ENCODE data around the gene FAAP100.

FAAP100 gene

GRCh38 chr17:81546906-81547613, 5.1 kb downstream of the FAAP100 start:
- H3K36me3 ChIP-seq (ENCODE audit: insufficient read depth, insufficient read length, low read length), result peaks cover 86% of the 10 kb centered on the region
- DNase-seq (ENCODE audit: low read depth, low spot score), result no peak
- H3K9ac ChIP-seq (ENCODE audit: insufficient read length, low read depth), result no peak overlapping the region
- peaks cover 7% of the 10 kb centered on the region for H3K4me1 ChIP-seq (ENCODE audit: insufficient read depth, insufficient read length)
- no peaks in the 10 kb centered on the region for H3K27me3 ChIP-seq (ENCODE audit: insufficient read depth, insufficient read length)
- no peaks in the 10 kb centered on the region for H3K9me3 ChIP-seq (ENCODE audit: insufficient read depth, low read length)
- no peak overlapping the region for H3K4me3 ChIP-seq (ENCODE audit: insufficient read length, low read depth)
- no peak for TF ChIP-seq SUZ12 (IDR thresholded peaks at IDR 0.05; ENCODE audit: extremely low read depth, insufficient read depth, insufficient read length)
- TF ChIP-seq YY1 (IDR thresholded peaks at IDR 0.05; ENCODE audit: insufficient read depth, insufficient read length), result no peak
- TF ChIP-seq ZNF274 (IDR thresholded peaks at IDR 0.05; ENCODE audit: low read depth, low read length), result no peak

DNA sequence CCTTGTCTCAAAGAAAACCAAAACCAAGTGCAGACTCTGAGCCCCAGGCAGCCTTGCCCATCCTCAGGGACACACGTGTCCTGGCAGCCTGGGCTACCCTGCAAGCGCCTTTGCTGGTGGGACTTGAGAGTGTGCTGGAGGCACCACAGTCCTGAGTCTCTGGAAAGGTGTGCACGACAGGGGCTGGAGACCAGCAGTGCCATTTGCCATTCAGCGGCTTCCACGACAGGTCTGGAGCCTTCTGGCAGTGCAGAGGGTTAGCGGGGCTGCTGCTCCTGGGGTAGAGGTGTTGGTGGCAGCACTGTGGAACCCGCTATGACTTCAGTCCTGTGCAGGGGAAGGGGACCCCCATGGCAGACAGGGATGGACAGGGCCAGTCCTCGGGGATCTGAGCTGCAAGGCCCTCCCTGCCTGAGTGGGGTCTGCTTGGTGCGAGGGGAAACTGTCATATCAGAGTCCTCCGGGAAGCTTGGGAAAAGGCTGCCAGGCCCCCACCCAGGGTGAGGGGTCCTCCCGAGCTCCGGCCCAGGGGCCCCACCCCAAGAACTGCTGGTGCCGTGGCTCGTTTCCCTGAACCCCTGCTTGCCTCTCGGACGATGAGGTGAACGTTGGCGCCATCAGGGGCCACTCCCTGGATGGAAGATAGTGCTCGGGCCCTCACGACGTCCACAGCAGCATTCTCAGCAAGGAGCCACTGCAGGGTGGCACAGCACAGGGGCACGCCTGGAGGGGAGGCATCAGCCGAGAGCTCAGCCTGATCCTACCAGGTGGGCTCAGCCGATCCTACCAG, 6.8 kb downstream of the FAAP100 start:
- H3K4me1 ChIP-seq (ENCODE audit: insufficient read depth, insufficient read length), result no peaks in the 10 kb centered on the region
- peaks cover 91% of the 10 kb centered on the region for H3K36me3 ChIP-seq (ENCODE audit: insufficient read depth, insufficient read length, low read length)
- TF ChIP-seq YY1 (IDR thresholded peaks at IDR 0.05; ENCODE audit: insufficient read depth, insufficient read length) (no peak), ZNF274 (IDR thresholded peaks at IDR 0.05; ENCODE audit: low read depth, low read length) (no peak), SUZ12 (IDR thresholded peaks at IDR 0.05; ENCODE audit: extremely low read depth, insufficient read depth, insufficient read length) (no peak)
- no peaks in the 10 kb centered on the region for H3K27me3 ChIP-seq (ENCODE audit: insufficient read depth, insufficient read length)
- no peak for DNase-seq (ENCODE audit: low read depth, low spot score)
- H3K9me3 ChIP-seq (ENCODE audit: insufficient read depth, low read length), result no peaks in the 10 kb centered on the region
- H3K9ac ChIP-seq (ENCODE audit: insufficient read length, low read depth), result peak overlapping the region; percentile 32
- no peak overlapping the region for H3K4me3 ChIP-seq (ENCODE audit: insufficient read length, low read depth)

GRCh38 chr17:81544281-81544974, 7.7 kb downstream of the FAAP100 start:
- H3K9ac ChIP-seq (ENCODE audit: insufficient read length, low read depth), result no peak overlapping the region
- no peak for TF ChIP-seq SUZ12 (IDR thresholded peaks at IDR 0.05; ENCODE audit: extremely low read depth, insufficient read depth, insufficient read length)
- TF ChIP-seq ZNF274 (IDR thresholded peaks at IDR 0.05; ENCODE audit: low read depth, low read length), result no peak
- no peak for TF ChIP-seq YY1 (IDR thresholded peaks at IDR 0.05; ENCODE audit: insufficient read depth, insufficient read length)
- H3K4me3 ChIP-seq (ENCODE audit: insufficient read length, low read depth), result no peak overlapping the region
- DNase-seq (ENCODE audit: low read depth, low spot score), result no peak
- no peaks in the 10 kb centered on the region for H3K9me3 ChIP-seq (ENCODE audit: insufficient read depth, low read length)
- no peaks in the 10 kb centered on the region for H3K27me3 ChIP-seq (ENCODE audit: insufficient read depth, insufficient read length)
- no peaks in the 10 kb centered on the region for H3K4me1 ChIP-seq (ENCODE audit: insufficient read depth, insufficient read length)
- H3K36me3 ChIP-seq (ENCODE audit: insufficient read depth, insufficient read length, low read length), result peaks cover 91% of the 10 kb centered on the region

DNA sequence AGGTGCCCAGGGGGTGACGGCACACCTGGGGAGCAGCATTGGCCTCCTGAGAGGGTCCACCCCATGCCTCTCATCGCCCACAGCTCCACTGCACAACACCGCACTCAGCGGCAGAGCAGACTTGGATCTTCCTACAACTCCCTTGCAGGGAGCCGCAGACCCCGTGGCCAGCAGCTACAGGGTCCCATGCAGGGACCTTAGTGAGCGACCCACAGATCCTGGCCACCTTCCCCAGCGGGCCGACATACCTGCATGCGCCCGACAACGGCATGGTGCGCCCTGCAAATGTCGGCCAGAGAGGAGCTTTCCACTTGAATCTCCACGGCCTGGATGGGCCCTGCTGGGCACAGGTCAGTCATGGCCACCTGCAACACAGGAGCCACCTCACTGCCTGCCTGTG, 8.4 kb downstream of the FAAP100 start:
- Histone ChIP-seq H3K4me3 (ENCODE audit: insufficient read length, low read depth) (no peak overlapping the region), H3K9me3 (ENCODE audit: insufficient read depth, low read length) (no peaks in the 10 kb centered on the region), H3K9ac (ENCODE audit: insufficient read length, low read depth) (no peak overlapping the region), H3K4me1 (ENCODE audit: insufficient read depth, insufficient read length) (no peaks in the 10 kb centered on the region), H3K36me3 (ENCODE audit: insufficient read depth, insufficient read length, low read length) (peaks cover 92% of the 10 kb centered on the region), H3K27me3 (ENCODE audit: insufficient read depth, insufficient read length) (no peaks in the 10 kb centered on the region)
- TF ChIP-seq ZNF274 (IDR thresholded peaks at IDR 0.05; ENCODE audit: low read depth, low read length) (no peak), SUZ12 (IDR thresholded peaks at IDR 0.05; ENCODE audit: extremely low read depth, insufficient read depth, insufficient read length) (no peak), YY1 (IDR thresholded peaks at IDR 0.05; ENCODE audit: insufficient read depth, insufficient read length) (no peak)
- DNase-seq (ENCODE audit: low read depth, low spot score), result no peak

DNA sequence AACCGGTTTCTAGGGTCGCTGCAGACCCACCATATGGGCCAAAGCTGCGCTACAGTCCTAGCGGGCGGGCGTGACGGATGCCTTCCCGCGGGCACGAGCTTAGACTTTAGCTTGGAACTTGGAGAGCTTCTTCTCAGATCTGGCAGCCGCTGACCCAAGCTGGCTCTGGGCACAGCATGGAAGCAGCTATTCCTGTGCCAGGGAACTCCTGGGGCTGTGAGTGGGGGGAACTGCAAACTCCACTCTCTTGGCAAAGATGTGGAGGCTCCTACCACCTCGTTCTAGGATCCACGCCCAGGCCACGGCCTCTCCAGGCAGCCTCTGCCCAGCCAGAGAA, 8.8 kb downstream of the FAAP100 start:
- no peak for DNase-seq (ENCODE audit: low read depth, low spot score)
- peaks cover 95% of the 10 kb centered on the region for H3K36me3 ChIP-seq (ENCODE audit: insufficient read depth, insufficient read length, low read length)
- H3K9ac ChIP-seq (ENCODE audit: insufficient read length, low read depth), result no peak overlapping the region
- no peaks in the 10 kb centered on the region for H3K4me1 ChIP-seq (ENCODE audit: insufficient read depth, insufficient read length)
- H3K27me3 ChIP-seq (ENCODE audit: insufficient read depth, insufficient read length), result no peaks in the 10 kb centered on the region
- no peak for TF ChIP-seq ZNF274 (IDR thresholded peaks at IDR 0.05; ENCODE audit: low read depth, low read length)
- TF ChIP-seq YY1 (IDR thresholded peaks at IDR 0.05; ENCODE audit: insufficient read depth, insufficient read length), result no peak
- no peak for TF ChIP-seq SUZ12 (IDR thresholded peaks at IDR 0.05; ENCODE audit: extremely low read depth, insufficient read depth, insufficient read length)
- H3K9me3 ChIP-seq (ENCODE audit: insufficient read depth, low read length), result no peaks in the 10 kb centered on the region
- H3K4me3 ChIP-seq (ENCODE audit: insufficient read length, low read depth), result no peak overlapping the region

DNA sequence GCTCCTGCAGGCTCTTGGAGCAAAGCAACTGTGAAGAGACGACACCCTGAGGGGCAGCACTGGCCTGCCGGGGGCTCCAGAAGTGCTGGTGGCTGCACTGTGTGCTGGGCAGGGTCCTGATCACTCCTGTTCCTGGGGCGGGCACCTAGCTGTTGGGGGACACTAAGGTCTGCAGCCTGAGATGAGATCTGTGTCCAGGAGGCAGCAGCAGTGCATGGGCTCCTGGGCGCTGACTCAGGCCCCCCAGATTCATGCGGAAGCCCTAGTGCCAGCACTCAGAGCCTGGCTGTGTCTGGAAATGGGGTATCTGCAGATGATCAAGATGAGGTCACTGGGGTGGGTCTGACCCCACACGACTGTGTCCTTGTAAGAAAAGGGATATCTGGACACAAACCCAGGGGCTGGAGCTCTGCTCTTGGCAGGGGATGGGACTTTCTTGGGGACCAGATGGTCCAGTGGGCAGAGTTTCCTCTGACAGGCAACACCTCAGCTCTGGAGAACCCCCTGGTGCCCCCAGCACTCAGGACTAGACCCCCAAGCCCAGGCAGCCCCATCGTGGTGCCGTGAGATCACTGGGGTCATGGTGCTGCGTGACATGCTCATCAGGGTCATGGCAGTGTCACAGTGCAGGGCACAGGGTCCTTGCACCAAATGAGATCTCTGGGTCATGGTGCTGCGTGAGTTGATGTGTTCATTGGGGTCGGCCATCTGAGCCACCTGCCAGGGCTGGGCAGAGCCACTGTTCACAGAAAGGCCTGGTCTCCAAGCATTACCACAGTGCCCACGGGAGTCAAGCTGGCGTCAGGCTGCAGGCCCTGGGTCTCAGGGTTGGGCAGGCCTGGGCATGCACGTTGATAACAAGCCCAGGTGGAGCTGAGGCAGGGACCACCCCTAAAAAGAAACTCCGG, 9.5 kb downstream of the FAAP100 start:
- Histone ChIP-seq H3K4me3 (ENCODE audit: insufficient read length, low read depth) (no peak overlapping the region), H3K9me3 (ENCODE audit: insufficient read depth, low read length) (no peaks in the 10 kb centered on the region), H3K4me1 (ENCODE audit: insufficient read depth, insufficient read length) (no peaks in the 10 kb centered on the region), H3K27me3 (ENCODE audit: insufficient read depth, insufficient read length) (no peaks in the 10 kb centered on the region), H3K36me3 (ENCODE audit: insufficient read depth, insufficient read length, low read length) (peaks cover 95% of the 10 kb centered on the region), H3K9ac (ENCODE audit: insufficient read length, low read depth) (no peak overlapping the region)
- TF ChIP-seq ZNF274 (IDR thresholded peaks at IDR 0.05; ENCODE audit: low read depth, low read length) (no peak), SUZ12 (IDR thresholded peaks at IDR 0.05; ENCODE audit: extremely low read depth, insufficient read depth, insufficient read length) (no peak), YY1 (IDR thresholded peaks at IDR 0.05; ENCODE audit: insufficient read depth, insufficient read length) (no peak)
- DNase-seq (ENCODE audit: low read depth, low spot score), result no peak
